GM13977 (cell line): ENCODE results near the gene DNAH9.

Source experiments
- DNase-seq: peaks from one replicate; pipeline ENCODE4 v3.0.0; 2012; ENCODE audit warnings: low spot score
- CTCF ChIP-seq: IDR thresholded peaks from 2 replicates; pipeline ENCODE4 v1.5.1; 2012; ENCODE audit warnings: mild to moderate bottlenecking, control low read depth; ENCODE audit not compliant: insufficient read depth; ENCODE audit errors: extremely low read depth, missing control alignments
- in situ Hi-C: fragments of 300-500 bp; cut with MboI; formaldehyde crosslinking; loops from one replicate; pipeline ENCODE4 v1.12.0; 2022; ENCODE audit warnings: low sequenced_read_pairs, low pct_unique_long_range_greater_than_20kb, mixed read lengths, inconsistent platforms; ENCODE audit not compliant: unreplicated experiment

DNAH9 gene

GRCh38 chr17:11922638-11923037 is 324.4 kb downstream of the DNAH9 start:
- in situ Hi-C loops: no loop called here

GRCh38 chr17:11924076-11924475 is 325.8 kb downstream of the DNAH9 start:
- DNase-seq: no peak
- in situ Hi-C loops: no loop called here
- TF ChIP-seq CTCF: no peak

More at GRCh38 chr17:11922638-11923037, 324.4 kb downstream of the DNAH9 start:
- DNase-seq: no peak
- TF ChIP-seq CTCF: no peak

GRCh38 chr17:11925262-11926021 is 327.2 kb downstream of the DNAH9 start:
- in situ Hi-C loops: no loop called here
- DNase-seq: no peak
- no peak for TF ChIP-seq CTCF

GRCh38 chr17:11928436-11928835 is 330.2 kb downstream of the DNAH9 start:
- no peak for TF ChIP-seq CTCF
- in situ Hi-C loops: no loop called here
- no peak for DNase-seq

GRCh38 chr17:11932337-11932898 is 334.1 kb downstream of the DNAH9 start:
- in situ Hi-C loops: no loop called here
- TF ChIP-seq CTCF: no peak
- DNase-seq: no peak

GRCh38 chr17:11935734-11936406 is 337.6 kb downstream of the DNAH9 start:
- TF ChIP-seq CTCF: peak; percentile 29
- in situ Hi-C loops: no loop called here
- DNase-seq: no peak
